Thyroid gland (tissue), 4 donors: ENCODE data around the gene FERMT1.

Experiments
- POLR2A ChIP-seq, 2 donors: fragments of 450-650 bp; IDR thresholded peaks; one replicate each; pipeline ENCODE4 v1.6.1; 2017; ENCODE audit warnings: antibody characterized with exemption in 2 of 2, mild to moderate bottlenecking in 2 of 2, moderate library complexity in 1 of 2
- TF ChIP-seq, protein P1 (sequence below), 6 experiments: fragments of 200-600 bp in 3 of 6; fragments of 450-650 bp in 3 of 6; sonication (generic) in 3 of 6; IDR thresholded peaks; one replicate each; pipeline ENCODE4 v1.5.1; 2016 to 2019; ENCODE audit warnings: antibody characterized with exemption in 6 of 6, mild to moderate bottlenecking in 2 of 6, inconsistent platforms in 1 of 6, moderate library complexity in 1 of 6

DNA sequence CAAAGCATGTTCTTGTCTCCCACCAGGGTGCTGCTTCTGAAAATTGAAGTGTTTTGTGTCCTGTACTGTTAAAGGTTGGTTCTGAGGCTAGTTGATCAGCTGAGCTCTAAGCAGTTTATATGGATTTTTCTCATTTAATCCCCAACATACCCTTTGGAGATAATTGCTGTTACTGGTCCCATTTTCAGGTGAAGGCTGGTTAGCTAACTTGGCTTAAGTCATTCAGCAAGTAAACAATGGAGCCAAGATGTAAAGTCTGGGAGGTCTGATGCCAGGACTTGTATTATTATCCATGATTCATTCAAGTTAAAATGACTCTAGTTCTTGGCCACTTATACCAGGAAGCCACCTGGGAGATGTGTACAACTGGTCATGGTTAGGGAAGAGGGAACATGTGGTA is 42.5 kb upstream of the FERMT1 start:
- TF ChIP-seq, protein P1, sequence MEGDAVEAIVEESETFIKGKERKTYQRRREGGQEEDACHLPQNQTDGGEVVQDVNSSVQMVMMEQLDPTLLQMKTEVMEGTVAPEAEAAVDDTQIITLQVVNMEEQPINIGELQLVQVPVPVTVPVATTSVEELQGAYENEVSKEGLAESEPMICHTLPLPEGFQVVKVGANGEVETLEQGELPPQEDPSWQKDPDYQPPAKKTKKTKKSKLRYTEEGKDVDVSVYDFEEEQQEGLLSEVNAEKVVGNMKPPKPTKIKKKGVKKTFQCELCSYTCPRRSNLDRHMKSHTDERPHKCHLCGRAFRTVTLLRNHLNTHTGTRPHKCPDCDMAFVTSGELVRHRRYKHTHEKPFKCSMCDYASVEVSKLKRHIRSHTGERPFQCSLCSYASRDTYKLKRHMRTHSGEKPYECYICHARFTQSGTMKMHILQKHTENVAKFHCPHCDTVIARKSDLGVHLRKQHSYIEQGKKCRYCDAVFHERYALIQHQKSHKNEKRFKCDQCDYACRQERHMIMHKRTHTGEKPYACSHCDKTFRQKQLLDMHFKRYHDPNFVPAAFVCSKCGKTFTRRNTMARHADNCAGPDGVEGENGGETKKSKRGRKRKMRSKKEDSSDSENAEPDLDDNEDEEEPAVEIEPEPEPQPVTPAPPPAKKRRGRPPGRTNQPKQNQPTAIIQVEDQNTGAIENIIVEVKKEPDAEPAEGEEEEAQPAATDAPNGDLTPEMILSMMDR (IDR thresholded peaks at IDR 0.05): no peak
- TF ChIP-seq POLR2A (IDR thresholded peaks at IDR 0.05): no peak
